GM21576 (cell line): ENCODE measurements around the gene TBC1D3L.
"Not testable (repeated sequence)": the region's sequence is repeated elsewhere in the genome, so short reads cannot be mapped to it uniquely, and the experiment has no call there.

Source experiments
- ATAC-seq: cut with Tn5 transposase; IDR thresholded peaks from one replicate; pipeline ENCODE4 v1.9.1; 2021; ENCODE audit warnings: mild to moderate bottlenecking, moderate library complexity; ENCODE audit not compliant: unreplicated experiment

TBC1D3L gene

GRCh38 chr17:37988960-37989359 is at the start of gene TBC1D3L:
Gene TBC1D3L, minus strand, starts transcription at chr17:37989060. Its CDS starts 1,540 bp downstream, at chr17:37987520.
- not testable (repeated sequence) for ATAC-seq

- ATAC-seq: not testable (repeated sequence)
Measured at GRCh38 chr17:38003676-38004075, 14.8 kb upstream of the TBC1D3L start, which contains the start of gene TBC1D3D. Gene TBC1D3D, plus strand, starts transcription at chr17:38003976. Its CDS starts 1,585 bp downstream, at chr17:38005561.
